Sigmoid colon (tissue), 7 donors: Measurements from ENCODE around the gene ATG4B. TPM values are rescaled to one million over a fixed set of nuclear protein-coding genes. Genes with fewer than 3 reads are reported as not detected.

Source experiments
- DNase-seq: peaks from one replicate; pipeline ENCODE4 v3.0.0-alpha.2; 2019
- H3K27ac ChIP-seq, 4 donors: fragments of 200-600 bp; sonication (generic); one replicate each; pipeline ENCODE4 v1.5.1; 2016 to 2019; ENCODE audit warnings: mild to moderate bottlenecking in 1 of 4
- H3K27me3 ChIP-seq, 3 donors: fragments of 200-600 bp; sonication (generic); one replicate each; pipeline ENCODE4 v1.5.1; 2019; ENCODE audit warnings: mild to moderate bottlenecking in 1 of 3
- H3K36me3 ChIP-seq, 4 donors: fragments of 200-600 bp; sonication (generic); one replicate each; pipeline ENCODE4 v1.5.1; 2016 to 2019
- H3K4me1 ChIP-seq, 4 donors: fragments of 200-600 bp; sonication (generic); one replicate each; pipeline ENCODE4 v1.5.1; 2017 to 2019
- H3K4me3 ChIP-seq, 4 donors: fragments of 200-600 bp; sonication (generic); one replicate each; pipeline ENCODE4 v1.5.1; 2017 to 2019; ENCODE audit warnings: mild to moderate bottlenecking in 2 of 4, moderate library complexity in 1 of 4
- H3K9me3 ChIP-seq, 4 donors: fragments of 200-600 bp in 3 of 4; sonication (generic) in 3 of 4; one replicate each; pipeline versions ENCODE4 v1.5.1 to v1.6.1; 2013 to 2019
- CTCF ChIP-seq, 4 experiments: fragments of 450-650 bp in 3 of 4; fragments of 200-600 bp in 1 of 4; IDR thresholded peaks; one replicate each; pipeline ENCODE4 v1.5.1; 2016 to 2019; ENCODE audit warnings: antibody characterized with exemption in 4 of 4, mild to moderate bottlenecking in 3 of 4, moderate library complexity in 2 of 4
- EP300 ChIP-seq, 4 donors: sonication (generic); formaldehyde crosslinking; IDR thresholded peaks; one replicate each; pipeline ENCODE4 v1.6.1; 2017; ENCODE audit warnings: antibody characterized with exemption in 4 of 4
- POLR2A ChIP-seq, 2 donors: fragments of 450-650 bp; IDR thresholded peaks; one replicate each; pipeline ENCODE4 v1.6.1; 2016; ENCODE audit warnings: antibody characterized with exemption in 2 of 2, mild to moderate bottlenecking in 2 of 2, moderate library complexity in 2 of 2
- POLR2AphosphoS5 ChIP-seq, 4 donors: sonication (generic); formaldehyde crosslinking; IDR thresholded peaks; one replicate each; pipeline ENCODE4 v1.6.1; 2017; ENCODE audit warnings: antibody characterized with exemption in 4 of 4
- WGBS, 2 donors: extraction: QIAGEN DNeasy Blood & Tissue Kit; methylation state at CpG; one replicate each; pipeline ENCODE4 v1.1.7; 2013; 5-methylcytosine and 5-hydroxymethylcytosine counted together
- intact Hi-C: fragments of 100-400 bp; cut with DNase I; formaldehyde crosslinking; loops from one replicate; pipeline ENCODE4 v1.15.1; 2023
- polyA plus RNA-seq, 3 donors: library from polyadenylated mRNA; stranded (reverse); fragments of 200-250 nt; gene quantifications; one replicate each; pipeline ENCODE4 v1.2.3, GENCODE V29; 2013
- total RNA-seq, 4 donors: library from RNA; depleted of rRNA; stranded (reverse); fragments of >200 nt; gene quantifications; one replicate each; pipeline ENCODE4 v1.1.0, GENCODE V29; 2016
- donor health status: healthy with polysubstance abuse.
- donor health status: Bipolar disorder and iron deficiency.
- donor health status: healthy.

The ATG4B gene
- total and polyA plus RNA-seq, 7 donors, result 27.6 to 70.7 (median 40.3) TPM

- H3K36me3 ChIP-seq, result peaks cover 0 to 79% (median 19%) of the 10 kb centered on the region in 4 donors
- no peaks in the 10 kb centered on the region for H3K9me3 ChIP-seq
- no peak for TF ChIP-seq CTCF (IDR thresholded peaks at IDR 0.05)
- no peak for TF ChIP-seq POLR2A (IDR thresholded peaks at IDR 0.05)
- TF ChIP-seq POLR2AphosphoS5 (IDR thresholded peaks at IDR 0.05), result no peak
- no peak for TF ChIP-seq EP300 (IDR thresholded peaks at IDR 0.05)
- 92 to 93% methylated on average over 15 of the region's 15 CpGs for WGBS, 2 donors
- no peak for DNase-seq
- no peaks in the 10 kb centered on the region for H3K27me3 ChIP-seq
- no peaks in the 10 kb centered on the region for H3K4me1 ChIP-seq
- H3K4me3 ChIP-seq, result no peak overlapping the region
- intact Hi-C loops, result no loop called here
- H3K27ac ChIP-seq, result no peak overlapping the region
These were observed 41.8 kb upstream of the ATG4B start for GRCh38 chr2:241595600-241596140.

- Histone ChIP-seq H3K4me1 (no peaks in the 10 kb centered on the region), H3K27me3 (no peaks in the 10 kb centered on the region), H3K27ac (no peak overlapping the region), H3K4me3 (no peak overlapping the region), H3K9me3 (no peaks in the 10 kb centered on the region), H3K36me3 (peaks cover 0 to 90% (median 30%) of the 10 kb centered on the region in 4 donors)
- no peak for TF ChIP-seq EP300 (IDR thresholded peaks at IDR 0.05)
- no peak for TF ChIP-seq CTCF (IDR thresholded peaks at IDR 0.05)
- no peak for TF ChIP-seq POLR2AphosphoS5 (IDR thresholded peaks at IDR 0.05)
- intact Hi-C loops, result no loop called here
- no peak for DNase-seq
- WGBS, 2 donors, result 96 to 97% methylated on average over 6 of the region's 6 CpGs
These were observed 39.9 kb upstream of the ATG4B start for GRCh38 chr2:241597561-241597960.

- H3K4me3 ChIP-seq, result no peak overlapping the region
- H3K27ac ChIP-seq, result no peak overlapping the region
- intact Hi-C loops, result no loop called here
- TF ChIP-seq POLR2A (IDR thresholded peaks at IDR 0.05) (no peak), CTCF (IDR thresholded peaks at IDR 0.05) (no peak), POLR2AphosphoS5 (IDR thresholded peaks at IDR 0.05) (no peak), EP300 (IDR thresholded peaks at IDR 0.05) (no peak)
- H3K36me3 ChIP-seq, result peaks cover 0 to 90% (median 34%) of the 10 kb centered on the region in 4 donors
- no peaks in the 10 kb centered on the region for H3K4me1 ChIP-seq
- no peak for DNase-seq
- 90 to 93% methylated on average over 5 of the region's 5 CpGs for WGBS, 2 donors
- no peaks in the 10 kb centered on the region for H3K27me3 ChIP-seq
- no peaks in the 10 kb centered on the region for H3K9me3 ChIP-seq
These were observed 39.4 kb upstream of the ATG4B start for GRCh38 chr2:241598061-241598460.

- no peak for TF ChIP-seq EP300 (IDR thresholded peaks at IDR 0.05)
- TF ChIP-seq POLR2AphosphoS5 (IDR thresholded peaks at IDR 0.05), result no peak
- no peak for TF ChIP-seq POLR2A (IDR thresholded peaks at IDR 0.05)
- TF ChIP-seq CTCF (IDR thresholded peaks at IDR 0.05), result no peak
- WGBS, 2 donors, result 48 to 73% methylated on average over 1 of the region's 1 CpG
- Histone ChIP-seq H3K4me3 (no peak overlapping the region), H3K4me1 (no peaks in the 10 kb centered on the region), H3K36me3 (peaks cover 0 to 90% (median 32%) of the 10 kb centered on the region in 4 donors), H3K9me3 (no peaks in the 10 kb centered on the region), H3K27ac (no peak overlapping the region), H3K27me3 (no peaks in the 10 kb centered on the region)
- DNase-seq, result no peak
- intact Hi-C loops, result no loop called here
These were observed 39.0 kb upstream of the ATG4B start for GRCh38 chr2:241598487-241598886.

GRCh38 chr2:241599615-241600014 lies 37.9 kb upstream of the ATG4B start:
- no peak overlapping the region for H3K4me3 ChIP-seq
- DNase-seq, result no peak
- TF ChIP-seq EP300 (IDR thresholded peaks at IDR 0.05), result no peak
- TF ChIP-seq POLR2A (IDR thresholded peaks at IDR 0.05), result no peak
- no peak for TF ChIP-seq CTCF (IDR thresholded peaks at IDR 0.05)
- no peak for TF ChIP-seq POLR2AphosphoS5 (IDR thresholded peaks at IDR 0.05)
- no peaks in the 10 kb centered on the region for H3K9me3 ChIP-seq
- intact Hi-C loops, result no loop called here
- H3K36me3 ChIP-seq, result peaks cover 0 to 87% (median 27%) of the 10 kb centered on the region in 4 donors
- H3K4me1 ChIP-seq, result no peaks in the 10 kb centered on the region
- 85 to 91% methylated on average over 6 of the region's 6 CpGs for WGBS, 2 donors
- H3K27me3 ChIP-seq, result no peaks in the 10 kb centered on the region
- H3K27ac ChIP-seq, result no peak overlapping the region
